ENCODE results near the gene STPG3.

Gene STPG3

DNA sequence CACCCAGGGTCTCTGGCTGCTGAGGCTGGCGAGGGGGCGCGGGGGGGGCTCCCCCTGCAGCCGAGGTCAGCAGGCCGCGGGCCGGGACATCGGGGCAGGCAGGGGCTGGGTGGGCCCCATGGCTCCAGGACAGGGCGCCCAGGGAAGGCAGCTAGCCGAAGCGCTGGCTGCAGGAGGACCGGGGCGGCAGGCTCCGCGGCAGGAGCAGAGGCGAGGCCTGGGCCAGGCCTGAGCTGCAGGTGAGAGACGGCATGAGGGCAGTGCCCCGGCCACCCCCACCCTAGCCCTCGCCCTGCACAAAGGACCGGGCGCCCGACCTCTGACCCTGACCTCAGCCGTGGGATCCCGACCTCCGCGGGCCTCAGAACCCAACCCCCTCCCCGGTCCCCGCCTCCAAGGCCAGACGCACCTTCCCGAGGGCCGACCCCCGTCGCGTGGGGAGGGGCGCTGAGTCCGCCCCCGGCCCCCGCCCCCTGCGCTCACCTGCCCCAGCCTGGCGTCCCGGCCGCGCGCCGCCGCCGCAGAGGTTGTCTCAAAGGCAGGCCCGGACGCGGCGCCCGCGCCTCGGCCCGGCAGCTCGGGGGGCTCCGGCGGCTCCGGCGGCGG, 29.5 kb upstream of the STPG3 start:
- Histone ChIP-seq H3K4me1 (ENCODE audit: control insufficient read depth in 2 of 2, insufficient read depth in 2 of 2, low read length in 2 of 2) (peaks cover 34 to 40% of the 10 kb centered on the region in 2 donors), H3K4me3 (ENCODE audit: low read length in 2 of 2) (peak overlapping the region in 1 of 2 donors; percentile 35), H3K27me3 (ENCODE audit: control insufficient read depth in 2 of 2, insufficient read depth in 2 of 2, low read length in 2 of 2) (no peaks in the 10 kb centered on the region), H3K27ac (ENCODE audit: low read depth in 2 of 2, low read length in 2 of 2) (no peak overlapping the region), H3K9ac (ENCODE audit: low read depth in 1 of 2, low read length in 2 of 2) (peak overlapping the region in 1 of 2 donors; percentile 4), H3K9me3 (ENCODE audit: control insufficient read depth in 2 of 2, low read length in 2 of 2) (no peaks in the 10 kb centered on the region), H3K36me3 (ENCODE audit: control insufficient read depth in 2 of 2, insufficient read depth in 2 of 2, low read length in 2 of 2) (no peaks in the 10 kb centered on the region)

DNA sequence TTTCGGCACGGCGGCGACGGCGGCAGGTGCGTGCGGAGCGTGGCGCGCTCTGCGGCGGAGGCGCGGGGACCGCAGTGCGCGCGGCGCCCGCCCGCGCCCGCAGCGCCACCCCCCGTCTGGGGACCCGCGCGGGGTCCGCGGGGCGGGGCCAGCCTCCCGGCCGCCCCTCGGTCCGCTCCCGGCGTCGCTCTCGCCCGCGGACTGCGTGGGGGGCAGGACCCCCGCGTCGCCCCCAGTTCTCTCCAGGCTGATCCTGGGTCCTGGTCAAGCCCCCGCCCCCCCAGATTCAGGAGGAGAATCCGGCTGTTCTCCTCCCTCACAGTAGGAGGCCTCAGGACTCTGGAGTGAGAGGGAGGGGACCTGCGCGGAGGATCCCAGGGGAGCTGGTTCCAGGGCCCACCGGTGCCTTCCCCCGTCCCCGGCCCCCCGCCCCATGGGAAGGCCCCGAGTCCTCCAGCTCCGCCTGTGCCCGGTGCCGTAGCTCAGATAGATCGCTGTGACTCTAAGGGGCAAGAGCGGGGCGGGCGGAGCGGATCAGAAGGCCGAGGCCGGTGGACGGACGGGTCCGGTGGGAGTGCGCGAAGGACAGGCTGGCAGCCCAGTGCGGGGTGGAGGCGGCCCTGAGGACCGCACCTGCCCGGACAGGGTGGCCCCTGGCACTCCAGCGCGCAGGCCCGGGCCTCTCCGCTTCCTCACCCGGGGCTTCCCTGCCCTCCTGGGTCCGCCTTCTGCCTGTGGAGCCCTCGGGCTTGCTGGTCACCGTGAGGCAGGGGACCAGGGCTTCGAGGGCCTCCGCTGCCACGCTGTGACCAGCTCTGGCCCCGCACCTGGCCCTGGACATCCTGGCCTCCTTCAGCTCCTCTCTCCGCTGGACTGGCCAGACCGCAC, 28.7 kb upstream of the STPG3 start, which contains the start of gene RNF208:
Gene RNF208 (minus strand): TSS at position 51 of the 888 bp plus-strand sequence. CDS start 1,028 bp downstream, outside the sequence.
- Histone ChIP-seq H3K36me3 (ENCODE audit: control insufficient read depth in 2 of 2, insufficient read depth in 2 of 2, low read length in 2 of 2) (no peaks in the 10 kb centered on the region), H3K4me3 (ENCODE audit: low read length in 2 of 2) (peak within 1 kb of the TSS; percentile 63 to 81), H3K27ac (ENCODE audit: low read depth in 2 of 2, low read length in 2 of 2) (peak within 1 kb of the TSS; percentile 88 to 89), H3K27me3 (ENCODE audit: control insufficient read depth in 2 of 2, insufficient read depth in 2 of 2, low read length in 2 of 2) (no peaks in the 10 kb centered on the region), H3K4me1 (ENCODE audit: control insufficient read depth in 2 of 2, insufficient read depth in 2 of 2, low read length in 2 of 2) (peaks cover 39 to 42% of the 10 kb centered on the region in 2 donors), H3K9ac (ENCODE audit: low read depth in 1 of 2, low read length in 2 of 2) (peak within 1 kb of the TSS; percentile 65), H3K9me3 (ENCODE audit: control insufficient read depth in 2 of 2, low read length in 2 of 2) (no peaks in the 10 kb centered on the region)

- peak overlapping the region; percentile 87 to 93 for H3K9ac ChIP-seq (ENCODE audit: low read depth in 1 of 2, low read length in 2 of 2)
- no peaks in the 10 kb centered on the region for H3K36me3 ChIP-seq (ENCODE audit: control insufficient read depth in 2 of 2, insufficient read depth in 2 of 2, low read length in 2 of 2)
- peaks cover 0 to 2% of the 10 kb centered on the region in 2 donors for H3K27me3 ChIP-seq (ENCODE audit: control insufficient read depth in 2 of 2, insufficient read depth in 2 of 2, low read length in 2 of 2)
- peak overlapping the region; percentile 88 to 89 for H3K27ac ChIP-seq (ENCODE audit: low read depth in 2 of 2, low read length in 2 of 2)
- peak overlapping the region; percentile 81 to 88 for H3K4me3 ChIP-seq (ENCODE audit: low read length in 2 of 2)
- H3K4me1 ChIP-seq (ENCODE audit: control insufficient read depth in 2 of 2, insufficient read depth in 2 of 2, low read length in 2 of 2) = peaks cover 32 to 35% of the 10 kb centered on the region in 2 donors
- no peaks in the 10 kb centered on the region for H3K9me3 ChIP-seq (ENCODE audit: control insufficient read depth in 2 of 2, low read length in 2 of 2)
Measured at GRCh38 chr9:137223078-137223970, 27.8 kb upstream of the STPG3 start.

DNA sequence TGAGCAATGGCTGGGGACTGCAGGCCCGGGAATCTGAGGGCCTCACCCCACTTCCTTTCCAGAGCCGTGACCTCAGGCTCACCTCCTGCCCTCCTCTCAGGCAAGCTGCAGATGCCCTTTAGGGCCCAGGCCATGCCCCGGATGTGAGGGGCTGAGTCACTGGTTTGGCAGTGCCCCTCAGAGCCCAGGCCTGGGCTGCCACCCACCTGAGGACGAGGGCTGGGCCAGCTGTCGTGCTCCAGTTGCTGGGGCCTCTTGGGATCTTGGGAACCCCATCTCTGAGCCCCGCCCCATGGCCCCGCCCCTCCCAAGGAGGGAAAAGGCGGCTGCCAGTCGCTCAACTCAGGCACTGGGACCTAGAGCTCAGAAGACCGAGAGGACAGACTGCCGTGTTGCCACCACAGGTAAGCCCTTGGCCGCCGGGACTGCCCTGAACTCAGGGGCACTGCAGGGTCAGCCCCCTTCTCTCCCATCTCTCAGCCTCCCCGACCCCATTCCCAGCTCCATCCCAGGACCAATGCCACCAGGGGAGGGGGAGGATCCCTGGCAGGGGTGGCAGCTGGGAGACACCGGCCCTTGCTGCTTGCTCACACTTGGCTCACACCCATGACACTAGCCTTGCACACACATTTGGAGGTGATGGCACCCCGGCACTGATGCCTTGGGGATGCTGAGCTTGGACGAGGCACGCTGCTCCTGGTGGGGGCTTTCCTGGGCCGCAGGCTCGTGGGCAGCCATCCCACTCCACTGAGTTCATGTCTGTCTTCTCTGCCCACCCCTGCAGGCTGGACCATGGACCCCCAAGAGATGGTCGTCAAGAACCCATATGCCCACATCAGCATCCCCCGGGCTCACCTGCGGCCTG, 26.0 kb upstream of the STPG3 start, which contains the start of gene CYSRT1:
Gene CYSRT1 (plus strand): TSS at position 345 of the 865 bp plus-strand sequence. CDS start 448 bp downstream, at position 793.
- H3K4me3 ChIP-seq (ENCODE audit: low read length in 2 of 2) = peak within 1 kb of the TSS; percentile 81 to 88
- peaks cover 31 to 41% of the 10 kb centered on the region in 2 donors for H3K4me1 ChIP-seq (ENCODE audit: control insufficient read depth in 2 of 2, insufficient read depth in 2 of 2, low read length in 2 of 2)
- peak within 1 kb of the TSS in 1 of 2 donors; percentile 88 for H3K27ac ChIP-seq (ENCODE audit: low read depth in 2 of 2, low read length in 2 of 2)
- H3K27me3 ChIP-seq (ENCODE audit: control insufficient read depth in 2 of 2, insufficient read depth in 2 of 2, low read length in 2 of 2) = peaks cover 4 to 15% of the 10 kb centered on the region in 2 donors
- H3K36me3 ChIP-seq (ENCODE audit: control insufficient read depth in 2 of 2, insufficient read depth in 2 of 2, low read length in 2 of 2) = no peaks in the 10 kb centered on the region
- H3K9me3 ChIP-seq (ENCODE audit: control insufficient read depth in 2 of 2, low read length in 2 of 2) = no peaks in the 10 kb centered on the region
- peak within 1 kb of the TSS; percentile 87 to 93 for H3K9ac ChIP-seq (ENCODE audit: low read depth in 1 of 2, low read length in 2 of 2)

- peaks cover 31 to 45% of the 10 kb centered on the region in 2 donors for H3K4me1 ChIP-seq (ENCODE audit: control insufficient read depth in 2 of 2, insufficient read depth in 2 of 2, low read length in 2 of 2)
- H3K27me3 ChIP-seq (ENCODE audit: control insufficient read depth in 2 of 2, insufficient read depth in 2 of 2, low read length in 2 of 2) = peaks cover 4 to 18% of the 10 kb centered on the region in 2 donors
- H3K36me3 ChIP-seq (ENCODE audit: control insufficient read depth in 2 of 2, insufficient read depth in 2 of 2, low read length in 2 of 2) = no peaks in the 10 kb centered on the region
- no peaks in the 10 kb centered on the region for H3K9me3 ChIP-seq (ENCODE audit: control insufficient read depth in 2 of 2, low read length in 2 of 2)
- no peak overlapping the region for H3K4me3 ChIP-seq (ENCODE audit: low read length in 2 of 2)
- H3K27ac ChIP-seq (ENCODE audit: low read depth in 2 of 2, low read length in 2 of 2) = no peak overlapping the region
- H3K9ac ChIP-seq (ENCODE audit: low read depth in 1 of 2, low read length in 2 of 2) = no peak overlapping the region
Measured at GRCh38 chr9:137225699-137226331, 25.3 kb upstream of the STPG3 start.

GRCh38 chr9:137226338-137227053, 24.6 kb upstream of the STPG3 start:
- peak overlapping the region in 1 of 2 donors; percentile 4 for H3K9ac ChIP-seq (ENCODE audit: low read depth in 1 of 2, low read length in 2 of 2)
- H3K4me3 ChIP-seq (ENCODE audit: low read length in 2 of 2) = no peak overlapping the region
- no peaks in the 10 kb centered on the region for H3K36me3 ChIP-seq (ENCODE audit: control insufficient read depth in 2 of 2, insufficient read depth in 2 of 2, low read length in 2 of 2)
- peaks cover 29 to 45% of the 10 kb centered on the region in 2 donors for H3K4me1 ChIP-seq (ENCODE audit: control insufficient read depth in 2 of 2, insufficient read depth in 2 of 2, low read length in 2 of 2)
- H3K27me3 ChIP-seq (ENCODE audit: control insufficient read depth in 2 of 2, insufficient read depth in 2 of 2, low read length in 2 of 2) = peaks cover 6 to 20% of the 10 kb centered on the region in 2 donors
- no peaks in the 10 kb centered on the region for H3K9me3 ChIP-seq (ENCODE audit: control insufficient read depth in 2 of 2, low read length in 2 of 2)
- H3K27ac ChIP-seq (ENCODE audit: low read depth in 2 of 2, low read length in 2 of 2) = no peak overlapping the region

DNA sequence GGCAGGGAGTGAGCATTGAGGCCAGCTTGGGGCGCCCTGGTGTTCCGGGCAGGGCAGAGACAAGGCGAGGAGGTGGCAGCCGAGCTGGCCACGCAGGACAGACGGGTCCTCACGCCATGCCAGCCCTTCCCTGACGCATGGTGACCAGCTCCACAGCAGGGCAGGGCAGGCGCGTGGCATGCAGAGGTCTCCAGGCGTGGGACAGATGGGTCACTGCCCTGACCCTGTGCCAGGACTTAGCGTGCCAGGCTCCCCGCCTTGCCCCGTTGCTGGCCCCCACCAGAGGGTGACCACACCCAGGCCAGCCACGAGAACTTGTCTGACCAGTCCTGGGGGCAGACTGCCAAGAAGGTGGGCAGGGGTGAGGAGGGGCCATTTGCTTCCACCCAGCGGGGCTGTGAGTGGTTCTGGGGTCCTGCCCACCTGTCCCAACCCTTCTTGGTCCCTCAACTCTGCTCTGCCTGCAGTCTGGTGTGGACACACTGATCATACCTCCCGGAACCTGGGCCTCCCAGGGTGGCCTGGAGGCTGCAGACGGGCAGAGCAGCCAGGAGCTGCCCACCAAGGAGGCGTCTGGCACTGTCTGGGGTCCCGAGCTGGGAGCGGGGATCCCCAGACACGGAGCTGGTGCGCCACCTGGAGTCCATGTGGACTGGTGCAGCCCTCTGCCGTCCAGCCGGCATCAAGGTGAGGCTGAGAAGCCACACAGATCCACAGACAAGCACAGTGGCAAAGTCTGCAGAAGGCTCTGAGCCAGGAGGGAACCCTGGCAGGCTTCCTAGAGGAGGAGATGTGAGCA, 23.8 kb upstream of the STPG3 start, which contains the start of gene RNF224:
Gene RNF224 (plus strand): TSS at position 449 of the 799 bp plus-strand sequence. CDS start 834 bp downstream, outside the sequence.
- no peaks in the 10 kb centered on the region for H3K36me3 ChIP-seq (ENCODE audit: control insufficient read depth in 2 of 2, insufficient read depth in 2 of 2, low read length in 2 of 2)
- H3K4me1 ChIP-seq (ENCODE audit: control insufficient read depth in 2 of 2, insufficient read depth in 2 of 2, low read length in 2 of 2) = peaks cover 32 to 48% of the 10 kb centered on the region in 2 donors
- peaks cover 6 to 27% of the 10 kb centered on the region in 2 donors for H3K27me3 ChIP-seq (ENCODE audit: control insufficient read depth in 2 of 2, insufficient read depth in 2 of 2, low read length in 2 of 2)
- no peak within 1 kb of the TSS for H3K27ac ChIP-seq (ENCODE audit: low read depth in 2 of 2, low read length in 2 of 2)
- H3K9ac ChIP-seq (ENCODE audit: low read depth in 1 of 2, low read length in 2 of 2) = peak within 1 kb of the TSS in 1 of 2 donors; percentile 4
- H3K9me3 ChIP-seq (ENCODE audit: control insufficient read depth in 2 of 2, low read length in 2 of 2) = no peaks in the 10 kb centered on the region
- peak within 1 kb of the TSS in 1 of 2 donors; percentile 0 for H3K4me3 ChIP-seq (ENCODE audit: low read length in 2 of 2)

All from mucosa of rectum (tissue), 2 donors.